ENCODE data around the gene RAPGEFL1. TPM values are rescaled to one million over a fixed set of nuclear protein-coding genes. Genes with fewer than 3 reads are reported as not detected.

Gene RAPGEFL1
- total RNA-seq, 2 donors from 2014 or later = 7.0 to 7.3 TPM

DNA sequence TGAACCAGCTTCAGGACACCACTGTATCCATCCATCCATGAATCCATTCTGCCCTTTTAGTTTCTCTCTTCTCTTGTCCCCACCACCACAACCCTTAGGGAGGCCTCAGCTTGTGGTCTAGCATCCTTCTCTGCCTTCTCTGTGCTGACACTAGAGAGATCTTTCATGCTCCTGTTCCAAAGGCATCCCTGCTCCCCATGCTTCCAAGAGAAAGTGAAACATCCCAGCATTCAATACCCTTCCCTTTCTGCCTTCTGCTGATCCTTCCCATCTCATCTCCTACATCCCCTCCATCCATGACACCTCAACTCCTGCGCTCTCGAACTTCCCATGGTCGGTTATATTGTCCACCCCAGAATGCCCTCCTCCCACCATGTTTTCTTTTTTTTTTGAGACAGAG lies 10.0 kb downstream of the RAPGEFL1 start:
- Histone ChIP-seq H3K4me1 (peaks cover 14% of the 10 kb centered on the region), H3K27ac (no peak overlapping the region), H3K9me3 (no peaks in the 10 kb centered on the region), H3K36me3 (replicated peaks in 1 of 2; ENCODE audit: insufficient read depth in 1 of 2, low read depth in 2 of 2) (no peaks in the 10 kb centered on the region), H3K4me3 (no peak overlapping the region), H3K27me3 (no peaks in the 10 kb centered on the region)
- intact Hi-C loops (cut with DNase I) = no loop called here
- ATAC-seq (no peak), DNase-seq (no peak)
- TF ChIP-seq POLR2A (IDR thresholded peaks at IDR 0.05) = no peak
- TF ChIP-seq, protein P1, sequence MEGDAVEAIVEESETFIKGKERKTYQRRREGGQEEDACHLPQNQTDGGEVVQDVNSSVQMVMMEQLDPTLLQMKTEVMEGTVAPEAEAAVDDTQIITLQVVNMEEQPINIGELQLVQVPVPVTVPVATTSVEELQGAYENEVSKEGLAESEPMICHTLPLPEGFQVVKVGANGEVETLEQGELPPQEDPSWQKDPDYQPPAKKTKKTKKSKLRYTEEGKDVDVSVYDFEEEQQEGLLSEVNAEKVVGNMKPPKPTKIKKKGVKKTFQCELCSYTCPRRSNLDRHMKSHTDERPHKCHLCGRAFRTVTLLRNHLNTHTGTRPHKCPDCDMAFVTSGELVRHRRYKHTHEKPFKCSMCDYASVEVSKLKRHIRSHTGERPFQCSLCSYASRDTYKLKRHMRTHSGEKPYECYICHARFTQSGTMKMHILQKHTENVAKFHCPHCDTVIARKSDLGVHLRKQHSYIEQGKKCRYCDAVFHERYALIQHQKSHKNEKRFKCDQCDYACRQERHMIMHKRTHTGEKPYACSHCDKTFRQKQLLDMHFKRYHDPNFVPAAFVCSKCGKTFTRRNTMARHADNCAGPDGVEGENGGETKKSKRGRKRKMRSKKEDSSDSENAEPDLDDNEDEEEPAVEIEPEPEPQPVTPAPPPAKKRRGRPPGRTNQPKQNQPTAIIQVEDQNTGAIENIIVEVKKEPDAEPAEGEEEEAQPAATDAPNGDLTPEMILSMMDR (IDR thresholded peaks at IDR 0.05) = no peak
- WGBS, 2 donors = 89 to 93% methylated on average over 3 of the region's 3 CpGs

DNA sequence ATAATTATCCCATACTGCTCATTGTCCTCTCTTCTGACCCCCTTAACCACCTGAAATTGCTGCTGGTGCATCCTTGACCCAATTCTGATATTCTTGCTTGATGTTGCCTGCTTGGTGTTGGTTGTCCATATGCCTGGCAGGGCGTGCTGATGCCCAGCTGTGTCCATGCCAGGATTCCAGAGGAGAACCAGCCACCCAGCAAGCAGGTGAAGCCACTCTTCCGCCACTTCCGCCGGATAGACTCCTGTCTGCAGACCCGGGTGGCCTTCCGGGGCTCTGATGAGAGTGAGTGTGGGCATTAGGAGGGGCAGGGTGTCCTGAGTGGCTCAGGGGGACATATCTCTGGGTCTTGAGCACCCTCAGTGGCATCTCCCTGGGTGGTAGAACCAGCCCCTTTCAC lies 11.4 kb downstream of the RAPGEFL1 start:
- Histone ChIP-seq H3K9me3 (no peaks in the 10 kb centered on the region), H3K4me1 (peaks cover 14% of the 10 kb centered on the region), H3K4me3 (no peak overlapping the region), H3K27me3 (no peaks in the 10 kb centered on the region), H3K36me3 (replicated peaks in 1 of 2; ENCODE audit: insufficient read depth in 1 of 2, low read depth in 2 of 2) (no peaks in the 10 kb centered on the region), H3K27ac (no peak overlapping the region)
- no peak for ATAC-seq
- WGBS, 2 donors = 90 to 91% methylated on average over 6 of the region's 6 CpGs
- intact Hi-C loops (cut with DNase I) = no loop called here
- TF ChIP-seq, protein P1 (IDR thresholded peaks at IDR 0.05) = no peak
- no peak for TF ChIP-seq POLR2A (IDR thresholded peaks at IDR 0.05)
- DNase-seq = no peak

DNA sequence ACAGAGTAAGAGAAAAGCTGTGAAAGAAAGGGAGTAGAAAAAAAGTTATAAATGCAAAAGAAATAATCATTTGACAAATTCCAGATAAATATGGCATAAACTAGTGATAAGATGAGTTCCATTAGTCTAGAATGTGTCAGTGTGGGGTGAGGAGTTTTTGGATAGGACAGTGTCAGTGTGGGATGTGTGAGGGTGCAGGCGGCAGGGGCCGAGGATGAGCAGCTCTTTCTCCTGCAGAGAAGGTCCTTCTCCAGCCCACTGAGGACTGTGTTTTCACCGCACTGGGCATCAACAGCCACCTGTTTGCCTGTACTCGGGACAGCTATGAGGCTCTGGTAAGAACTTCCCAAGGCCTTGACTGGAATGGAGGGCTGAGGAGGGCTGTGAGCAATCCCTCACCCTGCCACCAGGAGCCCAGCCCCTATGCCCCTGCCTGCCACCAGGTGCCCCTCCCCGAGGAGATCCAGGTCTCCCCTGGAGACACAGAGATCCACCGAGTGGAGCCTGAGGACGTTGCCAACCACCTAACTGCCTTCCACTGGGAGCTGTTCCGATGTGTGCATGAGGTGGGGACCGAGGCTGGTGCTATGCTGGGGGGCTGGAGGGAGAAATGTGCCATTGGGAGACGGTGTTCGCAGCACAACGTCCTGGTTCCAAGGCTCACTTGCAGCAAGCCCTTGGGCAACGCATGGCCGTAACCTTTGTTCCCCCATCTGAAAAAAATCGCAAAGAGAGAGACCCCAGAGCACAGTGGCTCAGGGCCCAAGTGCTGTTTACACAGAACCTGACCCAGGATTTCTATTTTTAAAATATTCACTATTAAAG lies 13.1 kb downstream of the RAPGEFL1 start:
- no peak for ATAC-seq

DNA sequence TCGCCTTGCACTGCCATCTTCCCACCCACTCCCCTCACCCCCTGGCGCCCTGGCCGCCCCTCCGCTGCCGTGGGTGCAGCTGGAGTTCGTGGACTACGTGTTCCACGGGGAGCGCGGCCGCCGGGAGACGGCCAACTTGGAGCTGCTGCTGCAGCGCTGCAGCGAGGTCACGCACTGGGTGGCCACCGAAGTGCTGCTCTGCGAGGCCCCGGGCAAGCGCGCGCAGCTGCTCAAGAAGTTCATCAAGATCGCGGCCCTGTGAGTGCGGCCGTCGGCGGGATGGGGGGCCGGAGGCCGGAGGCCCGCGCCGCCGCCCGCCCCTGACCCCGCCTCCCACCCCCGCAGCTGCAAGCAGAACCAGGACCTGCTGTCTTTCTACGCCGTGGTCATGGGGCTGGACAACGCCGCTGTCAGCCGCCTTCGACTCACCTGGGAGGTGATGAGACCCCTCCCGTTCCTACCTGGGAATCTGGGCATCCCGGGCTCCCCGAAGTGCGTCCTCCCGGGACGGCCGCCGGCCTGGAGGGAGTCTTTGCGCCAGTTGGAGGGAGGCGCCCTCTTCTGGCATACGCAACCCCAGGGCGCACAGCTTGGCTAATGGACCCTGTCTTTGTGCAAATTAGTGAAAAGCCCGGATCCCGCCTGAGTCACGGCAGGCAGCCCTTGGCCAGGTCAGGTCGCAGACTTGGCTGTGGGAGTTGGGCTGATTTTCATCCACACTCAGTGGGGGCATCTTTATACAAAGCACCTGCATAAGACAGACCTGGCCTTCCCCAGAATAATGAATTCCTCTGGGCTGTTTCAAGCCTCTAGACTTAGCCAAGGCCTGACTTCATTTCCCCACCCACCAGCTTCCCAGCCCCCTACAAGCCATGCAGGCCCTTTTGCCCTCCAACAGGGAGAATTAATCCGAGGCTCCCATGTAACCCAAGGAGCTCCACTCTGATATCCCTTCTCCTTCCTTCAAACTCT lies 14.3 kb downstream of the RAPGEFL1 start:
- no peaks in the 10 kb centered on the region for H3K9me3 ChIP-seq
- H3K27me3 ChIP-seq = no peaks in the 10 kb centered on the region
- intact Hi-C loops (cut with DNase I) = no loop called here
- peak in 2 of 3 donors; percentile 17 to 24 for TF ChIP-seq POLR2A (IDR thresholded peaks at IDR 0.05)
- TF ChIP-seq, protein P1 (IDR thresholded peaks at IDR 0.05) = peak; percentile 46 to 74 (median 67)
- H3K27ac ChIP-seq = peak overlapping the region in 1 of 4 donors; percentile 1
- 1 to 6% methylated on average over 20 to 56 of the region's 60 CpGs for WGBS, 2 donors
- peak; percentile 75 to 85 (median 79) for DNase-seq
- H3K4me1 ChIP-seq = peaks cover 14% of the 10 kb centered on the region
- peak; percentile 84 for ATAC-seq
- H3K36me3 ChIP-seq (replicated peaks in 1 of 2; ENCODE audit: insufficient read depth in 1 of 2, low read depth in 2 of 2) = no peaks in the 10 kb centered on the region
- H3K4me3 ChIP-seq = peak overlapping the region; percentile 12 to 22

More for the DNA sequence above, 13.1 kb downstream of the RAPGEFL1 start:
- H3K4me3 ChIP-seq = no peak overlapping the region
- H3K27me3 ChIP-seq = no peaks in the 10 kb centered on the region
- H3K27ac ChIP-seq = no peak overlapping the region
- WGBS, 2 donors = 68 to 76% methylated on average over 13 to 15 of the region's 15 CpGs
- intact Hi-C loops (cut with DNase I) = no loop called here
- H3K4me1 ChIP-seq = peaks cover 14% of the 10 kb centered on the region
- H3K9me3 ChIP-seq = no peaks in the 10 kb centered on the region
- no peak for TF ChIP-seq POLR2A (IDR thresholded peaks at IDR 0.05)
- TF ChIP-seq, protein P1 (IDR thresholded peaks at IDR 0.05) = peak in 2 of 7 experiments; percentile 18 to 20
- no peaks in the 10 kb centered on the region for H3K36me3 ChIP-seq (replicated peaks in 1 of 2; ENCODE audit: insufficient read depth in 1 of 2, low read depth in 2 of 2)
- DNase-seq = peak in 1 of 4 donors; percentile 18
